SK-N-DZ (cell line): Measurements from ENCODE around the gene C1GALT1.
"Not testable (repeated sequence)": the region's sequence is repeated elsewhere in the genome, so short reads cannot be mapped to it uniquely, and the experiment has no call there.

Experiments
- DNase-seq: peaks from one replicate; pipeline ENCODE4 v3.0.0-alpha.2; 2015; ENCODE audit warnings: low spot score

C1GALT1 gene

GRCh38 chr7:7237201-7237977 is 55.0 kb downstream of the C1GALT1 start:
- peak; percentile 8 for DNase-seq

- DNase-seq: no peak
Measured at GRCh38 chr7:7237978-7238267, 55.6 kb downstream of the C1GALT1 start.

DNA sequence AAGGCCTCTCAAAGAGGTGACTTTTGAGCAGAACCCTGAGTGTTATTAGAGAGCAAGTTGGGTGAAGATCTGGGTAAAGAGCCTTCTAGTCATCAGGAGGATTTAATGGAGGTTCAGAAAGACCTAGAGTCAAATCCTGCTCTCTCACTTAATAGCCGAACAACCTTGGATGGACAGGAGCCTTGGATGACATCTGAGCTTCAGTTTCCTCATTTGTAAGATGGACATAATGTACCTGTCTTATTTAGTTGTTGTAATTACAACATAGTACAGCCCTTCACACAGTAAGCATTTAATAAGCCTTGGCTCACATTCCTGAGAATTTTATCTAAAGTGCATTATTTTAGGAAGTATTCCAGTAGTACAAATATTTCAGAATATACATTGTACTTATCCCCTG is 57.0 kb downstream of the C1GALT1 start:
- no peak for DNase-seq

DNA sequence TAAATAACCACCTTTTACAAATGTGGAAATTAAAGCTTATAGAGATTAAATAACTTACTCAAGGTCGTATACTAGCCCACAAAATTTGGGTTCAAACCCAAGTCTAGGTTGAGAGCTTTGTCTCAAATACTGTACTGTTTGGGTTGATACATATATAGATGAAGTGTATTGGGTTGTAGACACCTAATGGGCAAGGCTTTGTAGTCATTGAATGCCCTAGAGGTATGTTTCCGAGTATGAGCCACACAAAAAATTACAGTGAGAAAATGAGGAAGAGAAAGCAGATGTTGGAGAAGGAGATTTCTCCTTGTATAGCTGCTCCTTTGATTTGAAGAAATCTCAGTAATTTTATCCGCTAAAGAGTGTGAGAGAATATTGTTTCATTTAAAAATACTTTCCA is 60.6 kb downstream of the C1GALT1 start:
- no peak for DNase-seq

DNA sequence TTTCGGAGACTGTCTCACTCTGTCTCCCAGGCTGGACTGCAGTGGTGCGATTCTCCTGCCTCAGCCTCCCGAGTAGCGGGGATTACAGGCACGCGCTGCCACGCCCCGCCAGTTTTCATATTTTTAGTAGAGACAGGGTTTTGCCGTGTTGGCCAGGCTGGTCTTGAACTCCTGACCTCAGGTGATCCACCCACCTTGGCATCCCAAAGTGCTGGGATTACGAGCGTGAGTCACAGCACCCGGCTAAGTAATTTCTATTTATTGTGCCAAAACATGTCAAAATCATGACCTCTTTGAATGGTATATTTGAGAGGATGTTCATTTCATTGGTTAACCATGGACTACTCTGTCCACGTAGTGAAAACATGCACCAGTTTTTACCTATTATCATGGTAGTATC is 62.9 kb downstream of the C1GALT1 start:
- not testable (repeated sequence) for DNase-seq

GRCh38 chr7:7246223-7246622 is 63.9 kb downstream of the C1GALT1 start:
- no peak for DNase-seq

- DNase-seq: no peak
Measured at GRCh38 chr7:7247658-7248057, 65.3 kb downstream of the C1GALT1 start.

DNA sequence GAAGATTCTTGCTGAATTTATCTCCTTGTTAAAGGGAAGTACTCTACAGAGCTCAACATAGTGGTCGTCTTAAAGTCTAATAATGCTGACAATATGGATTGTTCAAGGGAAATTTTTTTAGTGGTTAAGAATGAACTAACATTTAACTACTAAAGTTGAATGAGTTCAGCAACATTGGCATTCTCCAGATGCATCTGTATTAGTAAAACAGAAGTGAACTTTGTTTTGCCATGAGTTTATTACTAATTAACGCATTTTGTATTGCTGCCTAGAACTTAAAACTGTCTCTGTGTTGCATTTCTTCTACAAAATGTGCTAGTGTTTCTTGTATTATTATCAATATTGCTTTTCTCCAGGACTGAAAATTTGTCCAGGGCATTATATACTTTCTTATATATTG is 67.5 kb downstream of the C1GALT1 start:
- no peak for DNase-seq

GRCh38 chr7:7251742-7252141 is 69.4 kb downstream of the C1GALT1 start:
- no peak for DNase-seq

DNA sequence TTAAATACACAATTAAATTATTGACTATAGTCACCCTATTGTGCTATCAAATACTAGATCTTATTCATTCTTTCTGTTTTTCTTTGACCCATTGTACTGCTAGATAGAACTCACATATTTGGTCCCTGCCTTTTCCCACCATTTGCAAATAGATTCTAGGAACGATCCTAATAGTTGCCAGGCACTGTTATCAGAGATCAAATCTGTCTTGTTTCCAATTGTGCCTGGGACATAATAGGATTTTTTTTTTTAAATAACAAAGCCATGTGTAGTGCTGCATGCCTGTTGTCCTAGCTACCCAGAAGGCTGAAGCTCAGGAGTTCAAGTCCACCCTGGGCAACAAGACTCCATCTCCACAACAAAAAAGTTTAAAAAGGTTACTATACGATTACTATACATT is 72.0 kb downstream of the C1GALT1 start:
- no peak for DNase-seq

- DNase-seq: no peak
Measured at GRCh38 chr7:7254908-7255307, 72.6 kb downstream of the C1GALT1 start.

- DNase-seq: no peak
Measured at GRCh38 chr7:7256731-7257274, 74.5 kb downstream of the C1GALT1 start.

DNA sequence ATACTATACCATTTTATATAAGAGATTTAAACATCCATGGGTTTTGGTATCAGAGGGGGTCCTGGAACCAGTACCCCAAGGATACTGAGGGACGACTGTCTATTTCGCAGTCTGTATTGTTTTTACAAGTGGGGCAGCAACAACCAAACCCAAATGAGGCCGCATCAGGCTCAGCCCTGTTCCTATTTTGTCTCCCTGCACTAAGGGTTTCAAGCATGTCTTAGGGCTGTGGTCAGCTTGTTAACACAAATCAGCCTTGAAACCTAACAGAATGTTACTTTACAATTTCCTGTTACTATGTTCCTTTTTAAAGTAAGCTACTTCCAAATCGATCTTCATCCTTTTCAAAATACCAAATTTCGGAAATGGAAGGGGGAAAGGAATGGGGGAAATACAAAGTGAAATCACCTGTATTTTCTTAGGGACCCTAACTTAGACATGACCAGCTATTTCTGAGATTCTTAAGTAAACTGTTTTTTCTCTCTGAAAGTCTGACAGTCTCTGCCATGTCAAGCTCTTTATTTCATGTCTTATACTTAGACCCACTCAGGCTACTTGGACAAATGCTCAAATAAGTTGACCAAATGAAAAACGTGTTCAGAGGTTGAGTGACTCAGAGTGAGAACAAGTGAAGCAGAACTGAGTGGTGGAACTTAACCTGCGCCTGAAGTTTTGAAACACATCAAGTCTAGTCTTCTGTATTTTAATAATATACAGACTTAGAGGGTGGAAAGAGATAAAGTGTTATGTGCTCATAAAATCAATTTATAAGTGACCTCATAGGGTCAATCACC is 75.8 kb downstream of the C1GALT1 start:
- no peak for DNase-seq

- DNase-seq: no peak
Measured at GRCh38 chr7:7261863-7262262, 79.5 kb downstream of the C1GALT1 start.

DNA sequence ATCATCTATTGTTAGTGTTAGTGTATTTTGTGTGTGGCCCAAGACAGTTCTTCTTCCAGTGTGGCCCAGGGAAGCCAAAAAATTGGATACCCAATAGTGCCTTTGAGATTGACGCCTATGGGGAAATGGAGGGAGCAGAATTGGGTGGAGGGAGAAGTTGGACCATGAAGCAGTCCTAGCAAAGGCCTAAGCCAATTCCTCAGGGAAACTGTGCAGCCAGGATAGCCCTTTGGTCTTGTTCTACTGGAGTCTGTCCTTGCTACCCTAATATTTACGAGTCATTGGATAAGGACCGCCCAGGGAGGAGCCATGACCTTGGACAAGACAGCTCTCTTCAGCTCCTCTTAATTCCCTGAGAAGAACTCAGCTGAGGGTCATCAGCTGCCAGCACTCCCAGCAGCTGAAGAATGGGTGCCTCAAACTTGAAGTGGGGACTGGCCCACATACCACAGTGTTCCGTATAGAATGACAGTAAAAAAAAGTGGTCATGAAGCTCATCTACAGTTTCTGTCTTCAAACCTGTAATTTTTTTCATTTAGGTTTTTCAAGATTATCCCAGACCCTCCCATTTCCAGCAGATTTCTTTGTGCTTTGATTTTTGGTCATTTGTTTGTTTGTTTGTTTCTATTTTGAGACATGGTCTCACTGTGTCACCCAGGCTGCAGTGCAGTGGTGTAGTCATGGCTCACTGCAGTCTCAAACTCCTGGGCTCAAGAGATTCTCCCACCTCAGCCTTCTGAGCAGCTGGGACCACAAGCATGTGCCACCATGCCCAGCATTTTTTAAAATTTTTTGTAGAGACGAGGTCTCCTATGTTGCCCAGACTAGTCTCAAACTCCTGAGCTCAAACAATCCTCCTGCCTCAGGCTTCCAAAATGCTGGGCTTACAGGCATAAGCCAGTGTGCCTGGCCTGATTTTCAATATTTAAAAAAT is 81.2 kb downstream of the C1GALT1 start:
- DNase-seq: no peak

DNA sequence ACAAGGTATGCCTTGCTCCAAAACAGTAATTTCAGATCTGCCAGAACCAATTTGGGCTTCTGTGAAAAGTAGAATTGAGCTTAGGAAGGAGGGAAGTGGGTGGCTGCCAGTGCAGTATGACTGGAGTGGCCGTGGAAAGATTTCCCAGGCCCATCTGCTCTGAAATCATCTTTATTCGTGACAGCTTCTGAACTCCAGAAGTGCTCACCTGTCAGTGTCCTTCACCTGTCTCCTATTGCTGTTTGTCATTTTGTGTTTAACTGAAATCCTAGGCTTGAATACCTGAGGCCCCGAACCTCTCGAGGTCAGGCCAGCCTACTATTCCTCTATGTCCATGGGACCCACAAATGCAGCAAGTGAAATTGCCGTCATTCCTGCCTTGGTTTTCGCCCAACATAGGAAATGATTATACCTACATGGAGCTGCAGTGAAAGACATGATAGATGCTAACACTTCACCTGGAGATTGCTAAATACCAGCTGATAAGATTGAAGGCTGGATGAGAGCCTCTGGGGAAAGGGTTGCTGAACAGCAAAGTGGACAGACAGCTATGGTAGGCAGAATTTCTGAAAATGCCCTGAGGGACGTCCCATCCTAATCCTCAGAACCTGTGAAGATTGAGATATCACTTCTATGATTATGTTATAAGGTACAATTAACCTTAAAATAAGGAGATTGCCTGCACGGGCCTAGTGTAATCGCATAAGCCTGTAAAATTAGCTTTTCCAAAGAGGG is 82.1 kb downstream of the C1GALT1 start:
- DNase-seq: no peak

GRCh38 chr7:7265081-7266075 is 83.0 kb downstream of the C1GALT1 start:
- DNase-seq: no peak

- no peak for DNase-seq
Measured at GRCh38 chr7:7266257-7266881, 84.0 kb downstream of the C1GALT1 start.

- no peak for DNase-seq
Measured at GRCh38 chr7:7271094-7271874, 88.9 kb downstream of the C1GALT1 start.
